Stomach (tissue), 9 donors: ENCODE data around the gene ENC1. TPM values are rescaled to one million over a fixed set of nuclear protein-coding genes. Genes with fewer than 3 reads are reported as not detected.
A peak's percentile ranks its signal among the peaks of the same experiment; 100 is the strongest.

Experiments used
- DNase-seq, 2 donors: peaks; one replicate each; pipeline versions ENCODE4 v3.0.0 to v3.0.0-alpha.2; 2013 to 2019
- H3K27ac ChIP-seq, 5 donors: fragments of 200-600 bp in 4 of 5; sonication (generic) in 4 of 5; one replicate each; pipeline ENCODE4 v1.5.1; 2013 to 2019; ENCODE audit warnings: mild to moderate bottlenecking in 1 of 5, moderate library complexity in 1 of 5
- H3K27me3 ChIP-seq, 3 donors: fragments of 200-600 bp; sonication (generic); one replicate each; pipeline ENCODE4 v1.5.1; 2017 to 2019; ENCODE audit warnings: mixed run types in 1 of 3
- H3K36me3 ChIP-seq, 4 donors: fragments of 200-600 bp; sonication (generic); 1 replicate in 3 of 4; 2 replicates in 1 of 4; pipeline ENCODE4 v1.5.1; 2016 to 2019
- H3K4me1 ChIP-seq, 4 donors: fragments of 200-600 bp; sonication (generic); one replicate each; pipeline ENCODE4 v1.5.1; 2016 to 2019
- H3K4me3 ChIP-seq, 4 donors: fragments of 200-600 bp; sonication (generic) in 3 of 4; one replicate each; pipeline ENCODE4 v1.5.1; 2016 to 2019; ENCODE audit warnings: mild to moderate bottlenecking in 1 of 4
- H3K9me3 ChIP-seq, 4 donors: fragments of 200-600 bp; sonication (generic); one replicate each; pipeline ENCODE4 v1.5.1; 2016 to 2019
- CTCF ChIP-seq, 7 experiments: fragments of 450-650 bp in 4 of 7; fragments of 200-600 bp in 3 of 7; sonication (generic) in 3 of 7; IDR thresholded peaks; one replicate each; pipeline ENCODE4 v1.5.1; 2016 to 2019; ENCODE audit warnings: antibody characterized with exemption in 7 of 7, control low read depth in 2 of 7, mild to moderate bottlenecking in 1 of 7
- EP300 ChIP-seq: sonication (generic); formaldehyde crosslinking; IDR thresholded peaks from one replicate; pipeline ENCODE4 v1.6.1; 2017; ENCODE audit warnings: antibody characterized with exemption
- POLR2A ChIP-seq, 4 donors: fragments of 450-650 bp; IDR thresholded peaks; one replicate each; pipeline ENCODE4 v1.6.1; 2016; ENCODE audit warnings: antibody characterized with exemption in 4 of 4, control low read depth in 2 of 4, mild to moderate bottlenecking in 1 of 4, moderate library complexity in 1 of 4
- POLR2AphosphoS5 ChIP-seq, 3 donors: sonication (generic); formaldehyde crosslinking; IDR thresholded peaks; one replicate each; pipeline ENCODE4 v1.6.1; 2016; ENCODE audit warnings: antibody characterized with exemption in 3 of 3
- WGBS, 5 donors: extraction: QIAGEN DNeasy Blood & Tissue Kit in 3 of 5; methylation state at CpG; one replicate each; pipeline versions ENCODE4 v1.1.5 to v1.1.7; 2013 to 2018; 5-methylcytosine and 5-hydroxymethylcytosine counted together
- intact Hi-C: fragments of 100-400 bp; cut with DNase I; formaldehyde crosslinking; loops from one replicate; pipeline ENCODE4 v1.15.1; 2023; ENCODE audit warnings: low total_unique reads
- polyA plus RNA-seq, 3 donors: library from polyadenylated mRNA; stranded (reverse); fragments of 200-250 nt; gene quantifications; one replicate each; pipeline ENCODE4 v1.2.3, GENCODE V29; 2013
- total RNA-seq, 5 donors: library from RNA; depleted of rRNA; stranded (reverse); fragments of >200 nt; gene quantifications; one replicate each; pipeline versions ENCODE4 v1.1.0 to v1.2.3, GENCODE V29; 2014 to 2016
- donor health status: healthy with polysubstance abuse.
- donor health status: Bipolar disorder and iron deficiency.
- donor health status: healthy.

Gene ENC1
- total and polyA plus RNA-seq, 8 donors, result 3.5 to 136 (median 14.0) TPM

- H3K27ac ChIP-seq, result no peak overlapping the region
- H3K36me3 ChIP-seq, result no peaks in the 10 kb centered on the region
- DNase-seq, result no peak
- peaks cover 0 to 9% (median 5%) of the 10 kb centered on the region in 4 donors for H3K4me1 ChIP-seq
- 10 to 48% (median 24%) methylated on average over 1 of the region's 1 CpG for WGBS, 5 donors
- intact Hi-C loops, result no loop called here
- no peak for TF ChIP-seq POLR2A (IDR thresholded peaks at IDR 0.05)
- TF ChIP-seq EP300, result no peak
- TF ChIP-seq POLR2AphosphoS5 (IDR thresholded peaks at IDR 0.05), result no peak
- TF ChIP-seq CTCF (IDR thresholded peaks at IDR 0.05), result no peak
- no peaks in the 10 kb centered on the region for H3K27me3 ChIP-seq
- H3K9me3 ChIP-seq, result no peaks in the 10 kb centered on the region
- H3K4me3 ChIP-seq, result no peak overlapping the region
Measured at GRCh38 chr5:74603376-74603775, 37.2 kb downstream of the ENC1 start.

- peak overlapping the region; percentile 52 to 78 (median 68) for H3K27ac ChIP-seq
- intact Hi-C loops, result no loop called here
- WGBS, 5 donors, result 32 to 60% (median 38%) methylated on average over 2 of the region's 2 CpGs
- H3K4me1 ChIP-seq, result peaks cover 0 to 34% (median 19%) of the 10 kb centered on the region in 4 donors
- no peak overlapping the region for H3K4me3 ChIP-seq
- no peaks in the 10 kb centered on the region for H3K36me3 ChIP-seq
- peak in 1 of 3 donors; percentile 20 for TF ChIP-seq POLR2AphosphoS5 (IDR thresholded peaks at IDR 0.05)
- TF ChIP-seq POLR2A (IDR thresholded peaks at IDR 0.05), result no peak
- no peaks in the 10 kb centered on the region for H3K9me3 ChIP-seq
- H3K27me3 ChIP-seq, result no peaks in the 10 kb centered on the region
- no peak for DNase-seq
Measured at GRCh38 chr5:74599148-74599547, 41.4 kb downstream of the ENC1 start.

- intact Hi-C loops, result no loop called here
- H3K27me3 ChIP-seq, result no peaks in the 10 kb centered on the region
- H3K27ac ChIP-seq, result peak overlapping the region in 3 of 5 donors; percentile 52 to 78 (median 68)
- TF ChIP-seq POLR2A (IDR thresholded peaks at IDR 0.05) (no peak), POLR2AphosphoS5 (IDR thresholded peaks at IDR 0.05) (no peak), EP300 (no peak), CTCF (IDR thresholded peaks at IDR 0.05) (no peak)
- no peak for DNase-seq
- H3K4me1 ChIP-seq, result peaks cover 0 to 34% (median 19%) of the 10 kb centered on the region in 4 donors
- H3K36me3 ChIP-seq, result no peaks in the 10 kb centered on the region
- H3K4me3 ChIP-seq, result no peak overlapping the region
- 17 to 40% (median 23%) methylated on average over 2 of the region's 2 CpGs for WGBS, 5 donors
- no peaks in the 10 kb centered on the region for H3K9me3 ChIP-seq
Measured at GRCh38 chr5:74598731-74599130, 41.8 kb downstream of the ENC1 start.

GRCh38 chr5:74596927-74597326 is 43.6 kb downstream of the ENC1 start:
- Histone ChIP-seq H3K36me3 (no peaks in the 10 kb centered on the region), H3K27me3 (no peaks in the 10 kb centered on the region), H3K4me3 (no peak overlapping the region), H3K4me1 (peaks cover 0 to 34% (median 19%) of the 10 kb centered on the region in 4 donors), H3K27ac (no peak overlapping the region), H3K9me3 (no peaks in the 10 kb centered on the region)
- intact Hi-C loops, result no loop called here
- DNase-seq, result no peak
- 72 to 86% (median 73%) methylated on average over 6 of the region's 6 CpGs for WGBS, 5 donors
- TF ChIP-seq CTCF (IDR thresholded peaks at IDR 0.05) (no peak), POLR2AphosphoS5 (IDR thresholded peaks at IDR 0.05) (no peak), POLR2A (IDR thresholded peaks at IDR 0.05) (no peak)

- TF ChIP-seq POLR2A (IDR thresholded peaks at IDR 0.05) (no peak), CTCF (IDR thresholded peaks at IDR 0.05) (no peak), POLR2AphosphoS5 (IDR thresholded peaks at IDR 0.05) (peak in 1 of 3 donors; percentile 32)
- H3K27me3 ChIP-seq, result no peaks in the 10 kb centered on the region
- 46 to 58% (median 50%) methylated on average over 4 of the region's 4 CpGs for WGBS, 5 donors
- H3K36me3 ChIP-seq, result no peaks in the 10 kb centered on the region
- H3K9me3 ChIP-seq, result no peaks in the 10 kb centered on the region
- intact Hi-C loops, result no loop called here
- H3K27ac ChIP-seq, result peak overlapping the region in 1 of 5 donors; percentile 37
- peak in 1 of 2 donors; percentile 60 for DNase-seq
- H3K4me3 ChIP-seq, result no peak overlapping the region
- peaks cover 0 to 34% (median 19%) of the 10 kb centered on the region in 4 donors for H3K4me1 ChIP-seq
Measured at GRCh38 chr5:74595143-74595925, 45.2 kb downstream of the ENC1 start.
